Measurements from ENCODE around the gene RBM44.

- TF ChIP-seq EZH2 (IDR thresholded peaks at IDR 0.05; ENCODE audit: low read depth) (no peak), CTCF (conservative IDR thresholded peaks at IDR 0.05) (no peak)
These were observed 63.9 kb downstream of the RBM44 start for GRCh38 chr2:237862528-237862895.

Measured in PC-9 (cell line).